GM12874 (cell line): ENCODE data around the gene HK3.

Experiments
- TF ChIP-seq, protein P1 (sequence below): IDR thresholded peaks from 2 replicates; pipeline ENCODE4 v1.5.1; 2011; ENCODE audit warnings: low read depth, mild to moderate bottlenecking, control low read depth, low read length, moderate library complexity; ENCODE audit not compliant: insufficient read depth

The HK3 gene

DNA sequence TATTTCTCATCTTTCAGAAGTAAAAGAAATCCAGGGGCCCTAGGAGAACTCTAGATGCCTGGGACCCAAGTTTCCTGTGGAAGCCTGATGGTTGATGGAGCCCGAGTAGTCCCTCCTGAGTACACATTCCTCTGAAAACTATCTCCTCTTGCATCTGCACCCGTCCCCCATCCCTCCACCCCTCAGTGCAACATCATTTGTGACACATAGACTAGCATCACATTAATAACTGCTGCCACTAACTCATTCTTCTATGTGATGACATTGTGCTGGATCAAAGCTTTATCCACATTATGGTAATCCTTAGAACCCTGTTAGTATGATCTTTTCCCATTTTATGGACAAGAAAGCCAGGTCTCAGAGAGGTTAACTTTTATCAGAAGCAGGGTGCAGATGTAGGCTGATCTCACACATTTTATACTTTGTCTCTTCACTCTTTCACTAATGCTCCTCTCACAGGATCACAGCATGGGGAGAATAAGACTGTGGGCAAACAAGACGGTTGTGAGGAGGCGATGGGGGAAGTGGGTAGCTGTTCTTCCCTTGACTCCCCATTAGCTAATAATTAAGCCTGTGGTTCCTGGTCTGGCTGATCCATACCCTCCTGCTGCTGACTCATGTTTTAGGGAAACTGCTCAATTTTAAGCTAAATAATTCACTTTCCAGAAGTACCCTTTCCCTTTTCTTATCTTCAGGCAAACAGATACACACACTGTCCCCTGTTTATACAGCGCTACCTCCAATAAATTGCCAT lies 3.9 kb upstream of the HK3 start:
- TF ChIP-seq, protein P1, sequence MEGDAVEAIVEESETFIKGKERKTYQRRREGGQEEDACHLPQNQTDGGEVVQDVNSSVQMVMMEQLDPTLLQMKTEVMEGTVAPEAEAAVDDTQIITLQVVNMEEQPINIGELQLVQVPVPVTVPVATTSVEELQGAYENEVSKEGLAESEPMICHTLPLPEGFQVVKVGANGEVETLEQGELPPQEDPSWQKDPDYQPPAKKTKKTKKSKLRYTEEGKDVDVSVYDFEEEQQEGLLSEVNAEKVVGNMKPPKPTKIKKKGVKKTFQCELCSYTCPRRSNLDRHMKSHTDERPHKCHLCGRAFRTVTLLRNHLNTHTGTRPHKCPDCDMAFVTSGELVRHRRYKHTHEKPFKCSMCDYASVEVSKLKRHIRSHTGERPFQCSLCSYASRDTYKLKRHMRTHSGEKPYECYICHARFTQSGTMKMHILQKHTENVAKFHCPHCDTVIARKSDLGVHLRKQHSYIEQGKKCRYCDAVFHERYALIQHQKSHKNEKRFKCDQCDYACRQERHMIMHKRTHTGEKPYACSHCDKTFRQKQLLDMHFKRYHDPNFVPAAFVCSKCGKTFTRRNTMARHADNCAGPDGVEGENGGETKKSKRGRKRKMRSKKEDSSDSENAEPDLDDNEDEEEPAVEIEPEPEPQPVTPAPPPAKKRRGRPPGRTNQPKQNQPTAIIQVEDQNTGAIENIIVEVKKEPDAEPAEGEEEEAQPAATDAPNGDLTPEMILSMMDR: no peak

DNA sequence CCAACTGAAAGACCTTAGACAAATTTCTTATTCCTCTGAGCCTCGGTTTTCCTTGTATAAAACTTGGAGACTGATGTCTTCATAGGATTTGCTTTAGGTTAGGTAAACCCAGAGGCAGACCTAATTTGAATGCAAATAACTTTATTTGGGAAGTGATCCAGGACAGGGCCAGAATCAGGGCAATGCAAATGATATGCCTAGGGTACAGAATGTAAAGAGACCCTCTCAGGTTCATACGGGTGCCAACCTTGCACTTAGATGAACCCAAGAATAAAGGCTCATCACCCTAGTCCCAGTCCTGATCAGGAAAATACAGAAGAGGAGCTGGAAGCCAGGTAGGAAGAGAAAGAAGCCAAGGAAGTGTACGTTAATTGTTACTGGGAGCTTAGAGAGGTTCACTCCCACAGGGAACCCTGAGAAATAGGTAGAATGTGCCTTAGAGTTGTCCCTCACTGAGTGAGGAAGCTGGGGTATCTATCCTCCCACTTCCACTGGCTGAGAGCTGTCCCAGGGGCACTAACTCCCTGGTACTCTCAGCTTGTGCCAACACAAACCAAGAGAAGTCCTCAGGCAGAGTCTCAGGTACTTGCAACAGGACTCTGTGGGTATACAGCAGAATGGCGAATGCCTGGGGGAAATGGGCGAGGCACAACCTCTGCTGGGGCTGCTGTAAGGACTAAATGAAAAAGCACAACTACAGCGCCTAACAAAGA lies 3.1 kb upstream of the HK3 start:
- TF ChIP-seq, protein P1: no peak

DNA sequence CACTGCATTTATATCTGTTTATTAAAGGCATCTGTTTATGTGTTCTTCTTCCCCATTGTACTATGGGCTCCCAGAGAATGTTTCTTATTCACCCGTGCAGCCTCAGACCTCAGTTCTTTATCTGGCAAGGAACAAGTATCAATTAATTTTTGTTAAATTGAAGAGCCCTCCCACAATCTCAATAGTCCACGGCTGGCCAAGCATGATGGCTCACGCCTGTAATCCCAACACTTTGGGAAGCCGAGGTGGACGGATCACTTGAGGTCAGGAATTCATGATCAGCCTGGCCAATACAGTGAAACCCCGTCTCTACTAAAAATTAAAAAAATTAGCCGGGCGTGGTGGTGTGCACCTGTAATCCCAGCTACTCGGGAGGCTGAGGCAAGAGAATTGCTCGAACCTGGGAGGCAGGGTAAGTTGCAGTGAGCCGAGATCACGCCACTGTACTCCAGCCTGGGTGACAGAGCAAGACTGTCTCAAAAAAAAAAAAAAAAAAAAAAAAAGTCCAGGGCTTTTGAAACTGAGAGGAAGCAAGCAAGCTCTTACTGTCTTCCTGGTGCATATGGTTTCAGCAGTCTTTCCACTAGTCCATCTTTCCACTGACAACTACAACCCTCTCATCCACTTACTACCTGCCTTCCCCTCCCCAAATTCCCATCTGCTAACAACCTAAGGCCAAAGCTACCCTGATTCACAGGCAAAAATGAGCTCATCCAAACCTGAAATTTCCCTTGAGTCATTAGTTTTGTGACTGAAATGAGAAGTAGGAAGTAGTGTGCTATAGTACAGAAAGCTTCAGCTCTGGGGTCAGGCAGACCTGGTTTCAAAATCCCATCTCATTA lies 2.3 kb upstream of the HK3 start:
- TF ChIP-seq, protein P1: no peak

DNA sequence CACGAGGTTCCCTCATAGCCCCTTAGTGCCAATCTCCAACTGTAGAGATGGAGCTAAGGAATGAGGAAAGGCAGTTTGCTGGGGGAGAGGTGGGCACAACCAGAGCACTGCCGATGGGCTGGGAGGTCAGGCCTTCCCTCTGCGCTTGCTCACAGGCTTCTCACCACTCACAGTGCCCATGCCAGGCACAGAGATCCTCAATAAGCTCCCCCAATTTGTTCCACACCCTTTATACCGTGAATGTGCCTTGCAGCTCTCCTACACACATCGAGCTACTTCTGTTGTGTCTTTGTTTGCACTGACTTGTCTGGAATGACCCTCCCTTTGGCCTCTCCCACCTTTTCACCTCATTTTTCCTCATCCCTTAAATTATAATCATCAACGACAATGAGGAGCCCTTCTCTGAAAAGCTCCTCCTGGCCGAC lies 1.6 kb upstream of the HK3 start:
- TF ChIP-seq, protein P1: no peak

DNA sequence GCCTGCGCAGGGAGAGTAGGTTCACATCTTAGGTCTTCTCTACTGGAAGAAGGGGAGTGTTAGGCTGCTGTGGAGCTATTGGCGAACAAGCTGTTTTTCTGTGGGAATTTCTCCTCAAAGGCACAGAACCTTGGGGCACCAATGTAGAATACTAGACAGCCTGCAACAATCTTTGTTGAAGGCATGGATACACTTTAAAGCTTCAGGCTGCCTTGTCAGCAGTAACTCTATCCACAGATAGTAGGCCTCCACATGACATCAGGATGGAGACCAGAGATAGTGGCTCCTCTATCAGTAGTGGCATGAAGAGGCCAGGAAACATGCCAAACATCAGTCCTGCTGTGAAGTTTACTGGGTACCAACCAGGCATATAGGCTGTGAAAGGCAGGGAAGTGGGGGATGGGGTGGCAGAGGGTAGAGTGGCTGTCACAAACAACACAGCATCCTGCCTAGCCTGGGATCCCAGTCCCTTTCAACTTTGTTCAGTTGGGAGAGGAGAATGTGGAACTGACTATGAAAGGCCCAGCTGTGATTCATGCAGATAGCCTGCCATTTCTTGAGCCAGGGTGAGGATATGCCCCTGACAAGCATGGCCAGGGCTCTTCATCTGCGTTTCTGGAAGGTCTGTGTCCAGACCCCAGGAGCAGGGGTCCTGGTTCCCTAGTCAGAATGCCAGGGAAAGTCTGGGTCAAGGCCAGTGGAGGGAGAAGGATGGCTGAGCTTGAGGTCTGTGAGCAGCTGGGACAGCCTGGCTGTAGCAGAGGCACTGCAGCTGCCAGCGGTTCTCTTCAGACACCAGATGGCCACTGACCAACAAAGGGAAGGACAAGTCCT lies 1.0 kb upstream of the HK3 start:
- TF ChIP-seq, protein P1: no peak

DNA sequence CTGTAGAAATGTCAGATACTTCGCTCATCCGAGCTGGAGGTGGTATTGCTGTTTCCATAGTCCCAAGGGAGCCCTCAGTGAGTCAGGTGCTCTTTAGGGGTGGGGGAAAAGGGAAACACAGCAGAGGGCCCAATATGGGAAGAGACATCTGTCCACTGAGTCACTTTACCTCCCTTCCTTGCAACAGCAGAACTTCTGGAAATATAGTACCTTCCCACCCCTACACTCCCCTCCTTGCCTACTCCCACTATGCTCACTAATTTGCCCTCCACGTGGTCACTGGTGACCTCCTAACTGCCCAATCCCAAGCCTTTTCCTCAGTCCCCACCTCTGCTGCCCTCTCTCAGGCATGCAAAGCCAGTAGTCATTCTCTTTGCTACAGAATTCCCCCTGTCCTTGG lies 1.9 kb downstream of the HK3 start:
- TF ChIP-seq, protein P1: no peak

DNA sequence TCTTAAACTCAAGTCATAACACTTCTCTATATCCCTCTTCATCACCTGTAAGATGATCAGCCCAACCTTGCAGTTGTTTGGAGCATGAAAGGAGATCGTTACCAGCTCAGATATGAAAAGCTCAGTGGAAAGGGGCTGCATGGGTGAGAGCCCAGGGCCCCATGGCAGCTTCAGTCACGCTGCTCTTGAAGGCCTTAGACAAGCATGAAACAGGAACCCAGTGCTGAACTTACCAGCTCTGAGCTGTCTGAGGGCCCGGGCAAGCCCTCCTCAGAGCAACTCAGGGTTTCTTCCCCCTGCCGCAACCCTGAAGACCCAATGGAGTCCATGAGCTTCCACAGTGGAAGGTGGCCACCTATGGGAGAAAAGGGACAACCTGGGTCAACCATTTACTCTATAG lies 3.3 kb downstream of the HK3 start:
- TF ChIP-seq, protein P1: no peak
